GM23338 (cell line): ENCODE measurements around the gene COPS4. TPM values are rescaled to one million over a fixed set of nuclear protein-coding genes. Genes with fewer than 3 reads are reported as not detected.

ENCODE experiments used
- ATAC-seq: fragments of 200-7000 bp; cut with Tn5 transposase; 3 replicates; pipeline ENCODE4 v1.9.1; 2020
- DNase-seq: peaks from one replicate; pipeline ENCODE4 v3.0.0-alpha.2; 2015; ENCODE audit warnings: low spot score
- H2AFZ ChIP-seq: fragments of 200-600 bp; sonication (generic); 2 replicates; pipeline ENCODE4 v1.8.0; 2016; ENCODE audit warnings: antibody characterized with exemption, mild to moderate bottlenecking, moderate library complexity
- H3F3A ChIP-seq: fragments of 200-600 bp; sonication (generic); replicated peaks from 2 replicates; pipeline ENCODE4 v1.8.0; 2017; ENCODE audit warnings: antibody characterized with exemption, mixed run types, low read depth
- H3K27ac ChIP-seq: fragments of 200-600 bp; sonication (generic); 2 replicates; pipeline ENCODE4 v1.6.1; 2016; ENCODE audit warnings: low read depth
- H3K27me3 ChIP-seq: fragments of 200-600 bp; sonication (generic); 2 replicates; pipeline ENCODE4 v1.8.0; 2016; ENCODE audit warnings: mild to moderate bottlenecking, mixed run types, moderate library complexity; ENCODE audit not compliant: insufficient read depth
- H3K36me3 ChIP-seq: fragments of 200-600 bp; sonication (generic); 2 replicates; pipeline ENCODE4 v1.8.0; 2016; ENCODE audit warnings: mild to moderate bottlenecking; ENCODE audit not compliant: insufficient read depth
- H3K4me1 ChIP-seq: fragments of 200-600 bp; sonication (generic); 2 replicates; pipeline ENCODE4 v1.8.0; 2016; ENCODE audit warnings: mild to moderate bottlenecking, moderate library complexity; ENCODE audit not compliant: insufficient read depth
- H3K4me2 ChIP-seq: fragments of 200-600 bp; sonication (generic); 2 replicates; pipeline ENCODE4 v1.7.1; 2017; ENCODE audit warnings: mixed run types
- H3K4me3 ChIP-seq: fragments of 200-600 bp; sonication (generic); 2 replicates; pipeline ENCODE4 v1.6.1; 2016; ENCODE audit warnings: mixed run types
- H3K79me2 ChIP-seq: fragments of 200-600 bp; sonication (generic); replicated peaks from 2 replicates; pipeline ENCODE4 v1.8.0; 2017; ENCODE audit warnings: mild to moderate bottlenecking; ENCODE audit not compliant: insufficient read depth
- H3K9me2 ChIP-seq: fragments of 200-600 bp; sonication (generic); 2 replicates; pipeline ENCODE4 v1.8.0; 2017; ENCODE audit not compliant: insufficient read depth
- H4K20me1 ChIP-seq: fragments of 200-600 bp; sonication (generic); replicated peaks from 2 replicates; pipeline ENCODE4 v1.8.0; 2017; ENCODE audit warnings: mild to moderate bottlenecking; ENCODE audit not compliant: insufficient read depth
- H3K27ac Mint-ChIP-seq: 2 replicates; pipeline ENCODE4 v1.8.0; 2020; ENCODE audit warnings: inconsistent platforms, mild to moderate bottlenecking, moderate library complexity, mixed read lengths
- H3K27me3 Mint-ChIP-seq: 3 replicates; pipeline ENCODE4 v1.8.0; 2022; ENCODE audit warnings: low read depth, mild to moderate bottlenecking, moderate library complexity, mixed read lengths, inconsistent platforms; ENCODE audit not compliant: insufficient read depth, poor library complexity
- H3K36me3 Mint-ChIP-seq: 3 replicates; pipeline ENCODE4 v1.8.0; 2021; ENCODE audit warnings: low read depth, mild to moderate bottlenecking, inconsistent platforms, moderate library complexity, mixed read lengths
- H3K4me1 Mint-ChIP-seq: 3 replicates; pipeline ENCODE4 v1.8.0; 2020; ENCODE audit warnings: mild to moderate bottlenecking, inconsistent platforms, mixed read lengths
- H3K4me3 Mint-ChIP-seq: 3 replicates; pipeline ENCODE4 v1.8.0; 2021; ENCODE audit warnings: moderate library complexity, mild to moderate bottlenecking, inconsistent platforms, mixed read lengths
- H3K9me3 Mint-ChIP-seq: 3 replicates; pipeline ENCODE4 v1.8.0; 2020; ENCODE audit warnings: moderate library complexity, mild to moderate bottlenecking, inconsistent platforms, mixed read lengths
- CTCF ChIP-seq, 2 experiments: fragments of 200-600 bp in 1 of 2; sonication (generic) in 1 of 2; conservative IDR thresholded peaks; 2 replicates each; pipeline versions ENCODE4 v1.5.1 to v1.6.1; 2016 to 2017; ENCODE audit warnings: antibody characterized with exemption in 2 of 2, low read depth in 2 of 2, mild to moderate bottlenecking in 2 of 2, moderate library complexity in 1 of 2
- EZH2 ChIP-seq: fragments of 200-600 bp; sonication (generic); IDR thresholded peaks from one replicate; pipeline ENCODE4 v1.8.0; 2017; ENCODE audit warnings: antibody characterized with exemption, mild to moderate bottlenecking, low read depth; ENCODE audit not compliant: unreplicated experiment
- EZH2phosphoT487 ChIP-seq: fragments of 200-600 bp; sonication (generic); IDR thresholded peaks from one replicate; pipeline ENCODE4 v1.8.1; 2018; ENCODE audit warnings: antibody characterized with exemption; ENCODE audit not compliant: unreplicated experiment
- JUNB ChIP-seq: IDR thresholded peaks from one replicate; pipeline ENCODE4 v1.6.1; 2016; ENCODE audit warnings: antibody characterized with exemption; ENCODE audit not compliant: unreplicated experiment
- REST ChIP-seq: IDR thresholded peaks from one replicate; pipeline ENCODE4 v1.6.1; 2018; ENCODE audit warnings: antibody characterized with exemption; ENCODE audit not compliant: unreplicated experiment
- STAT1 ChIP-seq: IDR thresholded peaks from one replicate; pipeline ENCODE4 v1.6.1; 2016; ENCODE audit warnings: antibody characterized with exemption; ENCODE audit not compliant: unreplicated experiment
- ZNF331 ChIP-seq: fragments of 250-450 bp; sonication (Bioruptor Pico); IDR thresholded peaks from 2 replicates; pipeline ENCODE4 v1.5.0; 2020; ENCODE audit warnings: low read depth, mild to moderate bottlenecking, moderate library complexity
- polyA plus RNA-seq: library from polyadenylated mRNA; unstranded; fragments of >200 nt; fragmentation: Nextera tagmentation; extraction: Ambion mirVana; gene quantifications from 2 replicates; pipeline ENCODE4 v1.2.1, GENCODE V29; 2016
- total RNA-seq: library from RNA; depleted of rRNA; stranded (reverse); fragments of >200 nt; shearing (Covaris generic); gene quantifications from 2 replicates; pipeline ENCODE4 v1.2.3, GENCODE V29; 2014

The COPS4 gene
- total and polyA plus RNA-seq, 2 experiments from 2014 or later: 23.7 to 46.6 TPM

DNA sequence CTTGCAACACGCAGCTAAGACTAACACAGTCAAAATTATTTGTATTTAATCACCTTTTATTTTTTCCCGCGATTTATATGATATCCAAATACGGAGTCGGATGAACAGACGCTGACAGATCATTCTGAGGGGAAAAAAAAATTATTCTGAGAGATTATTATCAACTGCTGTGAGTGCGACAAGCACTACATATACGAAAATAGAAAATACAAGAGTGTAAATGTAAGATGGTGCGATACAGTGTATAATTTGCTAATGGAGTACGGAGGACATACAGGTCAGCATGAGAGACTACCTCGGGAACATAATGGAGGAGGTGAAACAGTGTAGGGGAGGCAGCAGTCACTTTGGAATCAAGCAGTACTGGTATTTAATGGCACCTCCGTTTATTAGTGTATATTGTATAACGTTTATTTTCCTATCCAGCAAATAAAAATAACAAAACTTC, 21.5 kb upstream of the COPS4 start:
- peak overlapping the region; percentile 85 for H3K4me3 ChIP-seq
- H3K27ac ChIP-seq: peak overlapping the region; percentile 55; the same call in 1 of the 2 replicates
- H3K9me2 ChIP-seq: no peaks in the 10 kb centered on the region
- H3K27me3 ChIP-seq: peaks cover 15% of the 10 kb centered on the region
- H3K9me3 Mint-ChIP-seq: no peaks in the 10 kb centered on the region
- peaks cover 18% of the 10 kb centered on the region for H3K79me2 ChIP-seq
- H3K36me3 Mint-ChIP-seq: no peaks in the 10 kb centered on the region; the same call in 2 of the 3 replicates
- H3K27me3 Mint-ChIP-seq: peaks cover 20% of the 10 kb centered on the region
- H3K4me1 Mint-ChIP-seq: peaks cover 28% of the 10 kb centered on the region
- H4K20me1 ChIP-seq: peaks cover 4% of the 10 kb centered on the region
- peaks cover 18% of the 10 kb centered on the region for H3K4me1 ChIP-seq
- TF ChIP-seq EZH2phosphoT487 (no peak), STAT1 (no peak)
- H3K27ac Mint-ChIP-seq: peak overlapping the region; percentile 96
- peak overlapping the region; percentile 78 for H3K4me2 ChIP-seq
- no peaks in the 10 kb centered on the region for H3K36me3 ChIP-seq
- peak overlapping the region; percentile 73 for H2AFZ ChIP-seq
- H3K4me3 Mint-ChIP-seq: peak overlapping the region; percentile 79
- DNase-seq (no peak), ATAC-seq (no peak)
- peaks cover 12% of the 10 kb centered on the region; the same call in 1 of the 2 replicates for H3F3A ChIP-seq

DNA sequence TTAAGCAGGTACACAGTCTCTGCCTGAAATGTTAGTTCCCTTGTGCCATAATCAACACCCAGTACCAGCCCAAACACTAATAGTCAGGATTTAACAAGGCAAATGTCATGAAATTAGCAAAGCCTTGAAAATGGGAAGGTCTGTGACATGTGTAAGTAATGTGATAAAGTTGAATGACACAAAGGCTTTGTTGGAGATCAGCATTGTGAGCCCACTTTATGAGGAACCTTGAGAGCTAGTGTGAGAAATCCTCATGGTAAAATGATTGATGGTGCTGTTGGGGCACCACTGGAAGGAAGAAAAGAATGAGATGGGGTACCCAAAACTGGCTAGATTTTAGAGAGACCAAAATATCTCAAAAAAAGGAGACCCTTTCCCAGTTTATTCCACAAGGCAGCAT, 21.1 kb upstream of the COPS4 start:
- H3K4me1 Mint-ChIP-seq: peaks cover 28% of the 10 kb centered on the region
- peak overlapping the region; percentile 96; the same call in 1 of the 2 replicates for H3K27ac Mint-ChIP-seq
- Histone ChIP-seq H3K9me2 (no peaks in the 10 kb centered on the region), H3K27ac (no peak overlapping the region), H3K4me1 (peaks cover 18% of the 10 kb centered on the region), H3K36me3 (no peaks in the 10 kb centered on the region), H3K4me3 (peak overlapping the region; percentile 85), H2AFZ (peak overlapping the region; percentile 73), H3F3A (peaks cover 12% of the 10 kb centered on the region; the same call in 1 of the 2 replicates), H4K20me1 (peaks cover 4% of the 10 kb centered on the region), H3K27me3 (peaks cover 15% of the 10 kb centered on the region), H3K4me2 (peak overlapping the region; percentile 78), H3K79me2 (peaks cover 15% of the 10 kb centered on the region)
- no peaks in the 10 kb centered on the region; the same call in 2 of the 3 replicates for H3K36me3 Mint-ChIP-seq
- H3K27me3 Mint-ChIP-seq: peaks cover 20% of the 10 kb centered on the region
- ATAC-seq: no peak
- peak overlapping the region; percentile 79 for H3K4me3 Mint-ChIP-seq
- H3K9me3 Mint-ChIP-seq: no peaks in the 10 kb centered on the region
- DNase-seq: no peak
- TF ChIP-seq EZH2: no peak
- TF ChIP-seq REST: no peak
- TF ChIP-seq CTCF (conservative IDR thresholded peaks at IDR 0.05; ENCODE audit: low read depth in 2 of 2): no peak
- TF ChIP-seq JUNB: no peak
- no peak for TF ChIP-seq ZNF331 (CRISPR knock-in tag)
